Measurements from ENCODE around the gene CIBAR2.

Gene CIBAR2

DNA sequence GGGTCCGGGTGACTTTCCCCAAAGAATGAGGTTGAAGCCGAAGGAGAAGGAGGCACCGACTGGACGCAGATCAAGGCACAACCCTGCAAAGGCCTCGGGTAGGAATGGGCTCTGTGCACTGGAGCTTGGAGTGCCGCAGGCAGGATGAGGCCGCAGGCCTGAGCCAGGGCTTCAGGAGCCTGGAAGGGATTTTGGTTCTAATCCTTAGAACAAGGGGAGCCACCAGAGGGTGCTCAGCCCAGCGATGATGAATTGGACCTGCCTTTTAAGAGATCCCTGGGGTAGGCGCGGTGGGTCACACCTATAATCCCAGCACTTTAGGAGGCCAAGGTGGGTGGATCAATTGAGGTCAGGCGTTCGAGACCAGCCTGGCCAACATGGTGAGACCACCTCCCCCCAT is 8.1 kb downstream of the CIBAR2 start:
- H3K9me3 ChIP-seq (ENCODE audit: control insufficient read depth, low read length): no peaks in the 10 kb centered on the region
- H3K4me3 ChIP-seq (ENCODE audit: low read length): no peak overlapping the region
- H3K36me3 ChIP-seq (ENCODE audit: control insufficient read depth, insufficient read depth, low read length): no peaks in the 10 kb centered on the region
- H3K4me1 ChIP-seq (ENCODE audit: control insufficient read depth, insufficient read depth, low read length): no peaks in the 10 kb centered on the region
- H3K27me3 ChIP-seq (ENCODE audit: control insufficient read depth, insufficient read depth, low read length): no peaks in the 10 kb centered on the region
- no peak overlapping the region for H3K9ac ChIP-seq (ENCODE audit: low read length)

DNA sequence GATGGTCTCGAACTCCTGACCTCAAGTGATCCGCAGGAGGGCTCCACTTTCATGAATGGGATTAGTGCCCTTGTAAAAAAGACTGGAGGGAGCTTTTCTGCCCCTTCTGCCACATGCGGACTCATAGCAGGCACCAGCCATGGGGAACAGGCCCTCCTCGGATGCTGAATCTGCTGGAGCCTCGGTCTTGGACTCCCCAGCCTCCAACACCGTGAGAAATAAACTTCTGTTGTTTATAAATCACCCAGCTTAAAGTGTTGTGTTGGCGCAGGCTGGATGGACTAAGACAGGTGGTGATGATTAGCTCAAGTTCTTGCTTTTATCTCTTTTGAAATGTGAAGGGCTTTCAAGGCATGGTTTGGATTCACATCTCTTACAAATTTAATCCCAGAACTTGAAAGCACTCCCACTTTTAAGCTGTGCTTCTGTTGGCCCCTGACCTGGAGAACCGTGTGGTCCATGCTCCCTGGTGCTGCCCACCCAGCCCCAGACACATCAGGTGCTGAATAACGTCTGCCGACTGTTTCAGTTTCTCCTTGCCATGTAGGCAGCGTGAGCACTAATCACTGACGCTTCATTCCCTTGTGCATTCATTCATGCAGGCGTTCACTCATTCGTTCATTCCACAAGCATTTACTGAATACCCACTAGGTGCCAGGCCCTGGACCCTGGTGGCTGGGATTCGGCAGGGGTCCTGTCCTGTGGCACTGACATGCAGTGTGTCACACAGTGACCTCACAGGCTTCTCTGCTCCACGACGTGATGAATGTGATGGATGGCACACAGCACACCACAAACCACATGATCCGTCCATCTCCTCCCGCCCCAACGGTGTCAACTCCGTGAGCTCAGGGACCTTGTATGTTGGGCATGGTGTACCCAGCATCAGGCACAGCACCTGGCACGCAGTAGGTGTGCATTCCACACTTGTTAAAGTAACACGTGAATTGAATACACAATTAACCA is 8.9 kb downstream of the CIBAR2 start:
- Histone ChIP-seq H3K36me3 (ENCODE audit: control insufficient read depth, insufficient read depth, low read length) (no peaks in the 10 kb centered on the region), H3K4me1 (ENCODE audit: control insufficient read depth, insufficient read depth, low read length) (no peaks in the 10 kb centered on the region), H3K4me3 (ENCODE audit: low read length) (no peak overlapping the region), H3K27me3 (ENCODE audit: control insufficient read depth, insufficient read depth, low read length) (peaks cover under 1% of the 10 kb centered on the region), H3K9ac (ENCODE audit: low read length) (no peak overlapping the region), H3K9me3 (ENCODE audit: control insufficient read depth, low read length) (no peaks in the 10 kb centered on the region)

DNA sequence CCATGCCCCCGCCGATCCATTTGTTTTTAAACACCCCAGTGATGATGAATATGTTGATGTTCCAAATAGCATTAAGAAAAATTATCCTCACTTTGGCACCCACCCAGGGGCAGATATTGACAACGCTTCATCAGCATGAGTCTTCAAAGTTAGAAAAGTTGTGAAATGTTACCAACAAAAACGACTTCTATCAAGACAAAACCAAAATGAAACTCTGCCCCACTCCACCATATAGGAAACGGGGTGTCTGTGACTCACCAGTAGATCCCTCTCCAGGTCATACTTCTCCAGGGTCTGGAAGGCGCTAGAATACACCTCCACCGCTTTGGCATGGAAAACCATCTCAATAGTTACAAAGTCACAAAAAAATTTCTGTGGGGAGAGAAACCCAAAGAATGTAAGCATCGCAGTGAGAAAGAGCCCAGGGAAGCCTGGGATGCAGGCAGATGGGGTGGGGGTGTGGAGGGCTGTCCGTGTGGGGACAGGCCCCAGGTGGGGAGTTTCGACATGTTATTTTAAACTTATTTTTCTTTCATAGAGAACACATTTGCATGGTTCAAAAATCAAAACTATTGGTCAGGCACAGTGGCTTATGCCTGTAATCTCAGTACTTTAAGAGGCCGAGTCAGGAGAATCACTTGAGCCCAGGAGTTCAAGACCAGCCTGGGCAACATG is 10.2 kb downstream of the CIBAR2 start:
- H3K4me1 ChIP-seq (ENCODE audit: control insufficient read depth, insufficient read depth, low read length): no peaks in the 10 kb centered on the region
- H3K36me3 ChIP-seq (ENCODE audit: control insufficient read depth, insufficient read depth, low read length): no peaks in the 10 kb centered on the region
- no peaks in the 10 kb centered on the region for H3K9me3 ChIP-seq (ENCODE audit: control insufficient read depth, low read length)
- H3K27me3 ChIP-seq (ENCODE audit: control insufficient read depth, insufficient read depth, low read length): peaks cover 5% of the 10 kb centered on the region
- H3K9ac ChIP-seq (ENCODE audit: low read length): no peak overlapping the region
- H3K4me3 ChIP-seq (ENCODE audit: low read length): no peak overlapping the region

DNA sequence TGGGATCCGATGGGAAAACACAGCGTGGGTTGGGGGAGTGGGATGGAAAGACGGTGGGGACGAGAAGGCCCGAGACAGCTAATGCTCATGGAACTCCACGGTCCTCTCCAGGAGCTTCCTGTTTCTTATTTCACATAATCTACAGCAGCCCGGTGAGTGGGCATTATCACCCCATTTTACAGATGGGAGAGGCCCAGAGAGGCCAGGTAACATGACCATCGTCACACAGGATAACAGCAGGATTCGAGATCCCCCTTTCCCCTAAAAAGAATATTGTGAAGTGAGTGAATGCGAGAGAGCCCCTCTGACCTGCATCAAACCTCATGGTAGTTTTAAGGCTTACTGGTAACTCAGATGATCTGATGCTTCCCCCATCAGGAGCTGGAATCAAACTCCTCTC is 12.0 kb downstream of the CIBAR2 start:
- no peaks in the 10 kb centered on the region for H3K9me3 ChIP-seq (ENCODE audit: control insufficient read depth, low read length)
- no peak overlapping the region for H3K9ac ChIP-seq (ENCODE audit: low read length)
- no peaks in the 10 kb centered on the region for H3K36me3 ChIP-seq (ENCODE audit: control insufficient read depth, insufficient read depth, low read length)
- no peak overlapping the region for H3K4me3 ChIP-seq (ENCODE audit: low read length)
- peaks cover 13% of the 10 kb centered on the region for H3K27me3 ChIP-seq (ENCODE audit: control insufficient read depth, insufficient read depth, low read length)
- H3K4me1 ChIP-seq (ENCODE audit: control insufficient read depth, insufficient read depth, low read length): no peaks in the 10 kb centered on the region

DNA sequence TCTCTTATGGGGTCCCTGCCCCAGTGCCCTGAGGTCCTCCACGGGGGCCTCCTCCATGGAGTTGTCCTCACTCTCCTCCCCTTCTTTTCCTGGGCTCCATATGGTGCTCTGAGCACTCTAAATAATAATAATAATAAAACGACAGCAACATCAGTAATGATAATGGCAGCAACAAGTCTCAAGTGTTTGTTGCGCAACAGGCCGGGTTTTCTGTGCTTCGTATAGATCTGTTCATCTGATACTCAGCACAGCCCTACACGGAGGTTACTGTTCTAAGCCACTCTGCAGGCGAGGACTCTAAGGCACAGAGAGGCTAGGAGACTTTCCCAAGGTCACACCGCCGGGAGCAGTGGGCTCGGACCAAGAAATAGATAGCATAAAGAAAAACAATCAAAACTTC is 13.7 kb downstream of the CIBAR2 start:
- Histone ChIP-seq H3K9ac (ENCODE audit: low read length) (no peak overlapping the region), H3K4me3 (ENCODE audit: low read length) (no peak overlapping the region), H3K9me3 (ENCODE audit: control insufficient read depth, low read length) (no peaks in the 10 kb centered on the region), H3K4me1 (ENCODE audit: control insufficient read depth, insufficient read depth, low read length) (no peaks in the 10 kb centered on the region), H3K27me3 (ENCODE audit: control insufficient read depth, insufficient read depth, low read length) (peaks cover 19% of the 10 kb centered on the region), H3K36me3 (ENCODE audit: control insufficient read depth, insufficient read depth, low read length) (no peaks in the 10 kb centered on the region)

DNA sequence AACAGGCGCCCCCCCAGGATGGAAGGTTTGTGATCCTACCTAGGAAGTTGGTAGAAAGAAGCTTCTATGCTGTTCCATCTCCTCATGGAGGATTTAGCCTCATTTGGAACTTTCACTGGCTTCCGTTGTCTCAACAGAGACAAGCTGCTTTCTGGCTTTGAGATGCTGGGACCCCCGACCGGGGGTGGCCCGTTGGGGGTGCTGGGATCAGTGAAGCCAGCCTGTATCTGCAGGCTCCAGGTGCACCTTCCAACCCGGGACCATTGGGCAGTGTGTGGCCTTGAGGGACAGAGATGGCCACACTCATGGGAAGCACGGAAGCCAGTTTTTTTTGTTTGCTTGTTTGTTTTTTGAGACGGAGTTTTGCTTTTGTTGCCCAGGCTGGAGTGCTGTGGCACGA is 15.4 kb downstream of the CIBAR2 start:
- Histone ChIP-seq H3K36me3 (ENCODE audit: control insufficient read depth, insufficient read depth, low read length) (no peaks in the 10 kb centered on the region), H3K4me1 (ENCODE audit: control insufficient read depth, insufficient read depth, low read length) (no peaks in the 10 kb centered on the region), H3K9ac (ENCODE audit: low read length) (no peak overlapping the region), H3K9me3 (ENCODE audit: control insufficient read depth, low read length) (no peaks in the 10 kb centered on the region), H3K27me3 (ENCODE audit: control insufficient read depth, insufficient read depth, low read length) (peaks cover 19% of the 10 kb centered on the region), H3K4me3 (ENCODE audit: low read length) (no peak overlapping the region)

DNA sequence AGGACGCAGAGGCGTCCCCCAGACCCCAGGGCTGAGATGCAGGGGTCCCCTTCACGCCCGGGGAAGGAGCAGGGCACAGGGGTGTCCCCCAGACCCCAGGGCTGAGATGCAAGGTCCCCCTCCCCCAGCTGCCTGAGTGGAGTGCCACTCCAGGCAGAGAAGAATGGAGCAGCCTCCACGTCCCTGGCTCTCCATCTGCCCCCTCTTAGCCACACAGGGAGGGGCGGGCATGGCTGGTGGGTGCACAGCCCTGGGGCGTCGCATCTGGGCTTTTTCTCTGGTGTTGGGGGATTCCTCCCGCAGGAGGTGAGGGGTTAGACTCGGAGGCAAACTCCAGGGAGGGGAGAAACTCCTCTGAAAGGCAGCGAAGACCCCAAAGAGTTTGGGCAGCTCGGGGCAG is 17.5 kb downstream of the CIBAR2 start:
- no peaks in the 10 kb centered on the region for H3K9me3 ChIP-seq (ENCODE audit: control insufficient read depth, low read length)
- H3K27me3 ChIP-seq (ENCODE audit: control insufficient read depth, insufficient read depth, low read length): peaks cover 19% of the 10 kb centered on the region
- peaks cover 14% of the 10 kb centered on the region for H3K4me1 ChIP-seq (ENCODE audit: control insufficient read depth, insufficient read depth, low read length)
- no peaks in the 10 kb centered on the region for H3K36me3 ChIP-seq (ENCODE audit: control insufficient read depth, insufficient read depth, low read length)
- no peak overlapping the region for H3K9ac ChIP-seq (ENCODE audit: low read length)
- no peak overlapping the region for H3K4me3 ChIP-seq (ENCODE audit: low read length)

DNA sequence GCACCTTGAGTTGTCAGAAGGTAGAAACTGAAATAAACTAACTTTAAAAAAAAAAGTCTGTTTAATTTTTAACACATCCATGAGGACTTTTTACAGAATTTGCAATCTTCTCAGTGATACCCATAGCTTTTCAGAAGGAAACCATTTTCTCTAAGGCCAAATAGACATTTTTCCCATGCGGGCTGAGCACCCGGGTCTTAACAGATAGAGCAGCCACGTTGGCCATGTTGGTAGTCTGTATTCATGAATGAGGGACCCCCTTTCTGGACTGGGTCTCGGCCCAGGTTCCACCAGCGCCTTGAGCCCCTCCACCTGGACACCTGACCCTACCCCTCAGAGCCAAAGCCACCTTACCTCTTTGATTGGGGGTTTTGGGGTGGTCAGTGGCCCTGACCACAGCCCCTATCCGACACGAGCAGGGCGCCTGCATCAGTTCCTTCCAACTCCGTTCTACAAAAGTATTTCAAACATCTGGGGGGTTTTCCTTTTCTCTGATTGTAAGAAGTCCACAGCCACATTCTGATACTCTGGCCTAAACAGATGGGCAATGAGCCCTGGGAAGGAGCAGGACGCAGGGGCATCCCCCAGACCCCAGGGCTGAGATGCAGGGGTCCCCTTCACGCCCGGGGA is 18.0 kb downstream of the CIBAR2 start:
- Histone ChIP-seq H3K4me1 (ENCODE audit: control insufficient read depth, insufficient read depth, low read length) (peaks cover 14% of the 10 kb centered on the region), H3K9ac (ENCODE audit: low read length) (no peak overlapping the region), H3K27me3 (ENCODE audit: control insufficient read depth, insufficient read depth, low read length) (peaks cover 19% of the 10 kb centered on the region), H3K9me3 (ENCODE audit: control insufficient read depth, low read length) (no peaks in the 10 kb centered on the region), H3K36me3 (ENCODE audit: control insufficient read depth, insufficient read depth, low read length) (no peaks in the 10 kb centered on the region), H3K4me3 (ENCODE audit: low read length) (no peak overlapping the region)

DNA sequence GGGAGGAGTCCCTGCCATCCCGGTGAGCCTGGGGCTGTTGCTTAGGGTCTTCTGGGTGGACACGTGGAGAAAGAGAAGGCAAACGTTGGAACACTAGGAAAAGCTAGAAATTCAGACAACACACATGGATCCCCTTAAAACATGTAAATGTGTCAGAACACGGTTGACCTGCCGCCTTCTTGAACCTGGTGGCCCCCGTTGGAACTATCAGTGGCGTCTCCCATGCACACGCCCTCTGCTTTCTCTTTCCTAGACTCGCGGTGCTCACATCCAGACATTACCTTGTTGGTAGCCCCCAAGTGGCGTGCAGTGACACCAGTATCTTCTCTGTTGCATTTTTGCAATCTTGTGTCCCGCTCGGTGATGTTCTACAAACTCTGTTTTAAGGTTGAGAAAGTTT is 18.6 kb downstream of the CIBAR2 start:
- no peak overlapping the region for H3K4me3 ChIP-seq (ENCODE audit: low read length)
- peaks cover 3% of the 10 kb centered on the region for H3K36me3 ChIP-seq (ENCODE audit: control insufficient read depth, insufficient read depth, low read length)
- peaks cover 14% of the 10 kb centered on the region for H3K4me1 ChIP-seq (ENCODE audit: control insufficient read depth, insufficient read depth, low read length)
- no peaks in the 10 kb centered on the region for H3K9me3 ChIP-seq (ENCODE audit: control insufficient read depth, low read length)
- H3K9ac ChIP-seq (ENCODE audit: low read length): no peak overlapping the region
- H3K27me3 ChIP-seq (ENCODE audit: control insufficient read depth, insufficient read depth, low read length): peaks cover 19% of the 10 kb centered on the region

DNA sequence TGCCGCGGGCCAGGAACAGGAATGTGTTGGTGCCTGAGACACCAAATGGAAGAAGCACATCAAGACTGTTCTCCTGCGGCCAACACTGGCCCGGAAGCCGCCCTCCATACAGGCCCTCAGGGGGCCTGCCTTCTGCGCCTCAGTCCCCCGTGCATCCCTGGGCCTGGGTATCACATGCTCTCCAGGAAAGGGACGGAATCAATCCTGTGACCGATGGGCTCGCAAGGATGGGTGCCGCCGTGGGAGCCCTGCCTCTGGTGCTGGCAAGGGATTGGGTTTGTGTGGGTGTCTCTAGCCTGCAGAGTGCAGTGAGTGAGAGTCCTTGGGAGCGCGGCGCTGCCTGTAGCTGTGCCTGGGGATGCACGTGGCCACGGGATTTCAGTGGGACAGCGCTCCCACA is 19.4 kb downstream of the CIBAR2 start:
- Histone ChIP-seq H3K4me3 (ENCODE audit: low read length) (no peak overlapping the region), H3K36me3 (ENCODE audit: control insufficient read depth, insufficient read depth, low read length) (peaks cover 8% of the 10 kb centered on the region), H3K9ac (ENCODE audit: low read length) (no peak overlapping the region), H3K27me3 (ENCODE audit: control insufficient read depth, insufficient read depth, low read length) (peaks cover 13% of the 10 kb centered on the region), H3K4me1 (ENCODE audit: control insufficient read depth, insufficient read depth, low read length) (peaks cover 14% of the 10 kb centered on the region), H3K9me3 (ENCODE audit: control insufficient read depth, low read length) (no peaks in the 10 kb centered on the region)

DNA sequence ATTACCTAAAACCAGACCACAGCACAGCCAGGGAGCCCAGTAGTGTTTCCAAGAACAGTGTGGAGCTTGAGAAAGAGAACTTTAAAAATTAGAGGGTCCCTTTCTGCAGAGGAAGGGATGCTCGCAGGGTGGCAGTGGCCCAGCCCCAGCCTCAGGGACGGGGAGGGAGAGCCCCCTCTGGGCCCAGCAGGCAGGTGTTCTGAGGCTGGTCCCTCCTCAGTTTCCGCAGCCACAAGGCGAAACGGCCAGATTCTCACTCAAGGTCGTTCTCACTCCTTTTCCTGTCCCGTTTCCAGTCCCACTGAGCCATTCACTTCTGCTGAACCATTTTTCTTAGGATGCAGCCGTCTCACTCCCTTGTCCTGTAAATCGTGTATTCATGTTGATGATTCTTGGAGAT is 20.0 kb downstream of the CIBAR2 start:
- no peak overlapping the region for H3K9ac ChIP-seq (ENCODE audit: low read length)
- no peaks in the 10 kb centered on the region for H3K9me3 ChIP-seq (ENCODE audit: control insufficient read depth, low read length)
- H3K36me3 ChIP-seq (ENCODE audit: control insufficient read depth, insufficient read depth, low read length): peaks cover 8% of the 10 kb centered on the region
- peaks cover 14% of the 10 kb centered on the region for H3K4me1 ChIP-seq (ENCODE audit: control insufficient read depth, insufficient read depth, low read length)
- no peak overlapping the region for H3K4me3 ChIP-seq (ENCODE audit: low read length)
- peaks cover 13% of the 10 kb centered on the region for H3K27me3 ChIP-seq (ENCODE audit: control insufficient read depth, insufficient read depth, low read length)

DNA sequence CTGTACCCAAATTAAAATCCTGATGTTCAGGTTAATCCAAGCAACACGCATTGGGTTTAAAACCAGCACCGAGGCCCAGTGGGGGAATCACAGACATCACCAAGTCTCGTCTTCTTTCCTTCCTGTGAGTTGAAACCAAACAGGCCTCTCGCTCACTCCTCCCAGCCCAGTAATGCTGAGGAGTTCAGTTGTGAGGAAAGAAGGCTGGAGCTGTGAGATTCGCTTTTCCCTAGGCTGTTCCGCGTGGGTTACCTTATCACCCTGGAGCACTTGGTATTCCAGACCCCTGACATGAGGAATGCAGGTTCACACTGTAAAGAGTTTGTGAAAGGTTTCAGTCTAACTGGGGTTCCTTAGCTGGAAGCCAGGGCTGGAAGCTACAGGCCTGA is 20.8 kb downstream of the CIBAR2 start:
- no peak overlapping the region for H3K9ac ChIP-seq (ENCODE audit: low read length)
- H3K4me1 ChIP-seq (ENCODE audit: control insufficient read depth, insufficient read depth, low read length): peaks cover 22% of the 10 kb centered on the region
- no peaks in the 10 kb centered on the region for H3K9me3 ChIP-seq (ENCODE audit: control insufficient read depth, low read length)
- peaks cover 8% of the 10 kb centered on the region for H3K36me3 ChIP-seq (ENCODE audit: control insufficient read depth, insufficient read depth, low read length)
- no peak overlapping the region for H3K4me3 ChIP-seq (ENCODE audit: low read length)
- H3K27me3 ChIP-seq (ENCODE audit: control insufficient read depth, insufficient read depth, low read length): peaks cover 8% of the 10 kb centered on the region

Measured in mucosa of stomach (tissue), 1 donor.